Osteocyte (in vitro differentiated cells): ENCODE data around the gene APP. TPM values are rescaled to one million over a fixed set of nuclear protein-coding genes. Genes with fewer than 3 reads are reported as not detected.

ENCODE experiments used
- DNase-seq: peaks from one replicate; pipeline ENCODE4 v3.0.0; 2021; ENCODE audit warnings: mixed read lengths; ENCODE audit not compliant: unreplicated experiment; ENCODE audit errors: extremely low spot score
- H3K27ac Mint-ChIP-seq: one replicate; pipeline ENCODE4 v1.8.0; 2021; ENCODE audit warnings: mild to moderate bottlenecking, mixed read lengths; ENCODE audit not compliant: unreplicated experiment
- H3K27me3 Mint-ChIP-seq: one replicate; pipeline ENCODE4 v1.8.0; 2021; ENCODE audit warnings: mixed read lengths; ENCODE audit not compliant: unreplicated experiment
- H3K36me3 Mint-ChIP-seq: one replicate; pipeline ENCODE4 v1.8.0; 2021; ENCODE audit warnings: mixed read lengths; ENCODE audit not compliant: unreplicated experiment
- H3K4me1 Mint-ChIP-seq: one replicate; pipeline ENCODE4 v1.8.0; 2021; ENCODE audit warnings: mixed read lengths; ENCODE audit not compliant: unreplicated experiment
- H3K4me3 Mint-ChIP-seq: one replicate; pipeline ENCODE4 v1.8.0; 2021; ENCODE audit warnings: mild to moderate bottlenecking, moderate library complexity, mixed read lengths; ENCODE audit not compliant: unreplicated experiment
- H3K9me3 Mint-ChIP-seq: one replicate; pipeline ENCODE4 v1.8.0; 2021; ENCODE audit warnings: mixed read lengths; ENCODE audit not compliant: unreplicated experiment
- total RNA-seq: library from RNA; stranded (reverse); gene quantifications from 2 replicates; pipeline ENCODE4 v1.2.1, GENCODE V29; 2021
- TF ChIP-seq, protein P1 (sequence below): fragments of 200-600 bp; sonication (generic); IDR thresholded peaks from 2 replicates; pipeline ENCODE4 v1.5.0; 2021; ENCODE audit warnings: antibody characterized with exemption, mild to moderate bottlenecking, moderate library complexity

APP gene
- total RNA-seq, 1 donor from 2014 or later = 698 TPM

DNA sequence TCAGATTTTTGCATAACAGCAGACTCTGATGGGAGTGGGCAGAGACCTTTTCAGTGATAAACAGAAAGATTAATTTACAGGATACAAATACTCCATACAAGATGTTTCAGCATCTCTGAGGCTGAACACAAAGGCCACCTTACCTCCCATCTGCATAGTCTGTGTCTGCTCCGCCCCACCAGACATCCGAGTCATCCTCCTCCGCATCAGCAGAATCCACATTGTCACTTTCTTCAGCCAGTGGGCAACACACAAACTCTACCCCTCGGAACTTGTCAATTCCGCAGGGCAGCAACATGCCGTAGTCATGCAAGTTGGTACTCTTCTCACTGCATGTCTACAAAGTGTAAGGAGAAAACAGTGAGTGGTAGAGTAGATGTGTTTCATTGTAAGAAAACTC, 119.7 kb downstream of the APP start:
- H3K27ac Mint-ChIP-seq = peak overlapping the region; percentile 49
- H3K4me1 Mint-ChIP-seq = peaks cover 31% of the 10 kb centered on the region
- no peaks in the 10 kb centered on the region for H3K9me3 Mint-ChIP-seq
- no peaks in the 10 kb centered on the region for H3K27me3 Mint-ChIP-seq
- TF ChIP-seq, protein P1, sequence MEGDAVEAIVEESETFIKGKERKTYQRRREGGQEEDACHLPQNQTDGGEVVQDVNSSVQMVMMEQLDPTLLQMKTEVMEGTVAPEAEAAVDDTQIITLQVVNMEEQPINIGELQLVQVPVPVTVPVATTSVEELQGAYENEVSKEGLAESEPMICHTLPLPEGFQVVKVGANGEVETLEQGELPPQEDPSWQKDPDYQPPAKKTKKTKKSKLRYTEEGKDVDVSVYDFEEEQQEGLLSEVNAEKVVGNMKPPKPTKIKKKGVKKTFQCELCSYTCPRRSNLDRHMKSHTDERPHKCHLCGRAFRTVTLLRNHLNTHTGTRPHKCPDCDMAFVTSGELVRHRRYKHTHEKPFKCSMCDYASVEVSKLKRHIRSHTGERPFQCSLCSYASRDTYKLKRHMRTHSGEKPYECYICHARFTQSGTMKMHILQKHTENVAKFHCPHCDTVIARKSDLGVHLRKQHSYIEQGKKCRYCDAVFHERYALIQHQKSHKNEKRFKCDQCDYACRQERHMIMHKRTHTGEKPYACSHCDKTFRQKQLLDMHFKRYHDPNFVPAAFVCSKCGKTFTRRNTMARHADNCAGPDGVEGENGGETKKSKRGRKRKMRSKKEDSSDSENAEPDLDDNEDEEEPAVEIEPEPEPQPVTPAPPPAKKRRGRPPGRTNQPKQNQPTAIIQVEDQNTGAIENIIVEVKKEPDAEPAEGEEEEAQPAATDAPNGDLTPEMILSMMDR = no peak
- H3K36me3 Mint-ChIP-seq = peaks cover 42% of the 10 kb centered on the region
- no peak for DNase-seq
- H3K4me3 Mint-ChIP-seq = no peak overlapping the region

DNA sequence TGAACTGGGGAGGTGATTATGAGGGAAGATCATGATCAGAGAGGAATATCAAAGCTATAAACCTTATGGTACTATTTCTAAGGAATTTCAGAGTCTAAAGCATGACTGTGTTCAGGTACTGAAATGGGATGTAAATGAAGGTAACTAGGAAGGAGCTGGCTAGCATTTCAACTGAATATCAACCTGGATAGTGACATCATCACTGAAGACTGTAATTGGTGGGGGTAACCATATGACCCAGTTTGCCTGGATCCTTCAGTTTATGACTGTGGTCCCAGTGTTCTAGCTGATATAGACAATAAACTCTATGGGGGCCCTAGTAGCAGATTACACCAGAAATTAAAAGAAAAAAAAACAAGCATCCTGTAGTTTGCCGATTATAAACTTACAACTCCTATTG, 120.8 kb downstream of the APP start:
- DNase-seq = no peak
- Mint-ChIP-seq H3K27me3 (no peaks in the 10 kb centered on the region), H3K4me1 (peaks cover 24% of the 10 kb centered on the region)

DNA sequence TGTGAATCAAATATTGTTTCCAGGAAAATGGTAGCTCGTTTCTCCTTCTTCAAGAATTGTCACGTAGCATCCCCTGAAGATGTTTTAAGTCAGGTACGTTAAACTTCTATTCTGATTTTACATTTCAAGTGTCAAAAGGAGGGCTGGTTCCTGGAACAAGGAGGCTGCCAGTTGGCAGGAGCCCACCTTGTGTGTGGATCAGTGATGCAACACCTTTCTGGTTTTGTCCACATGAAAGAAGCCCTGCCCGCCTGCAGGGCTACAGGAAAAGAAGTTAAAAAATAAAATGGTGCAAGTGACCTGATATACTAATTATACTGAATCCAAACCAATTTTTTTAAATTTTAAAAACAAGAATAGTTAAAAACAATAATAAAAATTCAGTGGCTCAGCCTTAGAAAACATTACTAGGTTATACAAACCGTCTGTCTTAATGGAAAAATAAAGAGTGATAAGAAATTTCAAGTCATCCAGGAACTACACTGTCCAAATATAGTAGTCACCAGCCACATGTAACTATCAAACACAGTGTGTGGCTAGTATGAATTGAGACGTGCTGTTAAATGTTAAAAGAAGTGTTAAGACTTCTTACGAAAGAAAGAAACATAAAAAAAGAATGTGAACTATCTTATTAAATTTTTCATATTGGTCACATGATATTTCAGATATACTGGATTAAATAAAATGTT, 123.1 kb downstream of the APP start:
- Mint-ChIP-seq H3K36me3 (peaks cover 50% of the 10 kb centered on the region), H3K4me1 (peaks cover 17% of the 10 kb centered on the region), H3K9me3 (no peaks in the 10 kb centered on the region), H3K27ac (no peak overlapping the region), H3K4me3 (no peak overlapping the region), H3K27me3 (no peaks in the 10 kb centered on the region)
- no peak for DNase-seq
- TF ChIP-seq, protein P1 = no peak

More for the DNA sequence above, 120.8 kb downstream of the APP start:
- H3K36me3 Mint-ChIP-seq = peaks cover 46% of the 10 kb centered on the region
- H3K27ac Mint-ChIP-seq = peak overlapping the region; percentile 14
- TF ChIP-seq, protein P1 = no peak
- no peaks in the 10 kb centered on the region for H3K9me3 Mint-ChIP-seq
- H3K4me3 Mint-ChIP-seq = no peak overlapping the region

DNA sequence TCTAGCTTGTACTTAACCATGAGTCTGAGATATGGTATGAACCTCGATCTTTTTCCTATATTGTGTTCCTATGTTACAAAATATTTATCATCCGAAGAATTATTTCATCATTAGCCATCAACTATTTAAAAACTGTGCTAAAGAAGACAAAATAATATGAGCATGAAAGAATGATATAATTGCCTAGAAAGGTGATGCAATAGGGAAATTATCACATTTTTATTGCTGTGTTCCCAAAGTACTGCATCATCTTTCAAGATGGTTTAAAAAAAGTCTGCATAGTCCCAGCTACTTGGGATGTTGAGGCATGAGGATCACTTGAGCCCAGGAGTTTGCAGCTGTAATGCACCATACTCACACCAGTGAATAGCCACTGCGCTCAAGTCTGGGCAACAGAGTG, 126.7 kb downstream of the APP start:
- Mint-ChIP-seq H3K4me3 (no peak overlapping the region), H3K36me3 (peaks cover 30% of the 10 kb centered on the region), H3K9me3 (no peaks in the 10 kb centered on the region), H3K27ac (no peak overlapping the region), H3K4me1 (peaks cover 15% of the 10 kb centered on the region), H3K27me3 (no peaks in the 10 kb centered on the region)
- TF ChIP-seq, protein P1 = no peak
- no peak for DNase-seq

DNA sequence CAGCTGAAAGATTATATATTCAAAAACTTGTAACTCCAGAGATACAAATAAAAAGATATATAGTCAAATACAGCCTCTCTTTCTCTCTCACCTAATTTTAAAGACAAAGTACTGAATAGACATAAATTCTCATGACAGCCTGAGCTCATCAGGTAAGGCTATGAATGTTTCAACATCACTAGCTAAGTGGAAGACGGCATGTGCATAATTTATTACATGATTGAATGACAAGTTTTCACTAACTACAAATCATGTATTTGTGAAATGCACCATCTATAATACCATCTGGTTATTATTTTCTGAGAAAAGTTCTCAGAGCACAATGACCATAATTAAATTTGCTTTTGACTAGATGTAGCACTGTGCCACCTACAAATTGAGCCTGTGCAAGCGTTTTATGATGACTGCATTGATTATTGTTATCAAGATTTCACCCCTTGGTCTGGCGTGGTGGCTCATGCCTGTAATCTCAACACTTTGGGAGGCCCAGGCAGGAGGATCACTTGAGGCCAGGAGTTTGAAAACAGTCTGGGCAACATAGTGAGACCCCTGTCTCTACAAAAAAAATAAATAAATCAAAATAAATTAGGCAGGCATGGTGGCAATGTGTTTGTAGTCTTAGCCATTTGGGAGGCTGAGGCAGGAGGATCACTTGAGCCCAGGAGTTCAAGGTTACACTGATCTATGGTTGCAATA, 128.2 kb downstream of the APP start:
- no peaks in the 10 kb centered on the region for H3K9me3 Mint-ChIP-seq
- TF ChIP-seq, protein P1 = no peak
- H3K27me3 Mint-ChIP-seq = no peaks in the 10 kb centered on the region
- no peak for DNase-seq
- peaks cover 24% of the 10 kb centered on the region for H3K36me3 Mint-ChIP-seq
- peak overlapping the region; percentile 56 for H3K27ac Mint-ChIP-seq
- H3K4me1 Mint-ChIP-seq = peaks cover 15% of the 10 kb centered on the region
- no peak overlapping the region for H3K4me3 Mint-ChIP-seq
